HL-60 (cell line): Measurements from ENCODE around the gene TGM1.

Source experiments
- DNase-seq, 2 experiments: peaks; one replicate each; pipeline ENCODE4 v3.0.0-alpha.2; 2010 to 2020; ENCODE audit warnings: low read depth in 1 of 2, low spot score in 1 of 2
- H3K27ac ChIP-seq: fragments of 250-450 bp; sonication (Bioruptor Pico); replicated peaks from 2 replicates; pipeline ENCODE4 v1.5.1; 2020; ENCODE audit warnings: mild to moderate bottlenecking, moderate library complexity
- H3K27me3 ChIP-seq: fragments of 250-450 bp; sonication (Bioruptor Pico); 2 replicates; pipeline ENCODE4 v1.5.1; 2021; ENCODE audit warnings: mild to moderate bottlenecking, moderate library complexity; ENCODE audit not compliant: insufficient read depth, poor library complexity, severe bottlenecking
- H3K4me3 ChIP-seq: replicated peaks from 2 replicates; pipeline ENCODE4 v1.5.1; 2011; ENCODE audit warnings: mild to moderate bottlenecking, control low read depth, low read length; ENCODE audit not compliant: insufficient read depth
- GABPA ChIP-seq: IDR thresholded peaks from 2 replicates; pipeline ENCODE4 v1.6.1; 2012; ENCODE audit warnings: low read depth
- POLR2AphosphoS5 ChIP-seq: IDR thresholded peaks from 2 replicates; pipeline ENCODE4 v1.6.1; 2012; ENCODE audit warnings: low read depth
- SPI1 ChIP-seq: IDR thresholded peaks from 2 replicates; pipeline ENCODE4 v1.6.1; 2012; ENCODE audit warnings: low read depth, mild to moderate bottlenecking, borderline replicate concordance
- TF ChIP-seq, protein P1 (sequence below): IDR thresholded peaks from one replicate; pipeline ENCODE4 v1.5.1; 2011; ENCODE audit warnings: low read length, control low read depth, inconsistent platforms; ENCODE audit not compliant: insufficient read depth
- TF ChIP-seq, protein P2 (sequence below): IDR thresholded peaks from 2 replicates; pipeline ENCODE4 v1.6.1; 2012; ENCODE audit warnings: low read depth; ENCODE audit not compliant: insufficient replicate concordance

Gene TGM1

DNA sequence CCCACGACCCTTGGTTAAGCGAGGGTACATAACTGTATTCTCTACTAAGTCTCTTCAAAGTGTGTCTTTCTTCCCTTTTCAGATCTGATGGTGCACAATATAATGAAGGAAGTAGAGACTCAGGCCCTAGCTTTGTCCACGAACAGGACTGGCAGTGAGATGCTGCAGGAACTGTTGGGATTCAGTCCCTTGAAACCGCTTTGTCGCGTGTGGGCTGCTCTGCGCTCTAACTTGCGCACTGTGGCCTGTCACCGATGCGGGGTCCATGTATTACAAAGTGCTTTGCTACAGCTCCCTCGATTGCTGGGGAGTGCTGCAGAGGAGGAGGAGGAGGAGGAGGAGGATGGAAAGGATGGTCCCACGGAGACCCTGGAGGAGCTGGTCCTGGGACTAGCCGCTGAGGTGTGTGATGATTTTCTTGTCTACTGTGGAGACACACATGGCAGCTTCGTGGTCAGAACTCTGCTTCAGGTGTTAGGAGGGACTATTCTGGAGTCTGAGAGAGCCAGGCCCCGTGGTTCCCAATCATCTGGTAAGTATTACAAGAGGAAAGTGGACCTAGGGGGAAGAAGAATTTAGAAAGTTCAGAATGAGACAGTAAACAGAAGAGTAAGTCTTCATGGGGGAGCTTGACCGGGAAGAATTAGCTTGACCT, 37.5 kb upstream of the TGM1 start:
- DNase-seq, result no peak
- no peaks in the 10 kb centered on the region for H3K27me3 ChIP-seq
- H3K27ac ChIP-seq, result peak overlapping the region; percentile 75
- TF ChIP-seq, protein P1, sequence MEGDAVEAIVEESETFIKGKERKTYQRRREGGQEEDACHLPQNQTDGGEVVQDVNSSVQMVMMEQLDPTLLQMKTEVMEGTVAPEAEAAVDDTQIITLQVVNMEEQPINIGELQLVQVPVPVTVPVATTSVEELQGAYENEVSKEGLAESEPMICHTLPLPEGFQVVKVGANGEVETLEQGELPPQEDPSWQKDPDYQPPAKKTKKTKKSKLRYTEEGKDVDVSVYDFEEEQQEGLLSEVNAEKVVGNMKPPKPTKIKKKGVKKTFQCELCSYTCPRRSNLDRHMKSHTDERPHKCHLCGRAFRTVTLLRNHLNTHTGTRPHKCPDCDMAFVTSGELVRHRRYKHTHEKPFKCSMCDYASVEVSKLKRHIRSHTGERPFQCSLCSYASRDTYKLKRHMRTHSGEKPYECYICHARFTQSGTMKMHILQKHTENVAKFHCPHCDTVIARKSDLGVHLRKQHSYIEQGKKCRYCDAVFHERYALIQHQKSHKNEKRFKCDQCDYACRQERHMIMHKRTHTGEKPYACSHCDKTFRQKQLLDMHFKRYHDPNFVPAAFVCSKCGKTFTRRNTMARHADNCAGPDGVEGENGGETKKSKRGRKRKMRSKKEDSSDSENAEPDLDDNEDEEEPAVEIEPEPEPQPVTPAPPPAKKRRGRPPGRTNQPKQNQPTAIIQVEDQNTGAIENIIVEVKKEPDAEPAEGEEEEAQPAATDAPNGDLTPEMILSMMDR, result no peak
- no peak for TF ChIP-seq GABPA
- no peak for TF ChIP-seq SPI1
- TF ChIP-seq, protein P2, sequence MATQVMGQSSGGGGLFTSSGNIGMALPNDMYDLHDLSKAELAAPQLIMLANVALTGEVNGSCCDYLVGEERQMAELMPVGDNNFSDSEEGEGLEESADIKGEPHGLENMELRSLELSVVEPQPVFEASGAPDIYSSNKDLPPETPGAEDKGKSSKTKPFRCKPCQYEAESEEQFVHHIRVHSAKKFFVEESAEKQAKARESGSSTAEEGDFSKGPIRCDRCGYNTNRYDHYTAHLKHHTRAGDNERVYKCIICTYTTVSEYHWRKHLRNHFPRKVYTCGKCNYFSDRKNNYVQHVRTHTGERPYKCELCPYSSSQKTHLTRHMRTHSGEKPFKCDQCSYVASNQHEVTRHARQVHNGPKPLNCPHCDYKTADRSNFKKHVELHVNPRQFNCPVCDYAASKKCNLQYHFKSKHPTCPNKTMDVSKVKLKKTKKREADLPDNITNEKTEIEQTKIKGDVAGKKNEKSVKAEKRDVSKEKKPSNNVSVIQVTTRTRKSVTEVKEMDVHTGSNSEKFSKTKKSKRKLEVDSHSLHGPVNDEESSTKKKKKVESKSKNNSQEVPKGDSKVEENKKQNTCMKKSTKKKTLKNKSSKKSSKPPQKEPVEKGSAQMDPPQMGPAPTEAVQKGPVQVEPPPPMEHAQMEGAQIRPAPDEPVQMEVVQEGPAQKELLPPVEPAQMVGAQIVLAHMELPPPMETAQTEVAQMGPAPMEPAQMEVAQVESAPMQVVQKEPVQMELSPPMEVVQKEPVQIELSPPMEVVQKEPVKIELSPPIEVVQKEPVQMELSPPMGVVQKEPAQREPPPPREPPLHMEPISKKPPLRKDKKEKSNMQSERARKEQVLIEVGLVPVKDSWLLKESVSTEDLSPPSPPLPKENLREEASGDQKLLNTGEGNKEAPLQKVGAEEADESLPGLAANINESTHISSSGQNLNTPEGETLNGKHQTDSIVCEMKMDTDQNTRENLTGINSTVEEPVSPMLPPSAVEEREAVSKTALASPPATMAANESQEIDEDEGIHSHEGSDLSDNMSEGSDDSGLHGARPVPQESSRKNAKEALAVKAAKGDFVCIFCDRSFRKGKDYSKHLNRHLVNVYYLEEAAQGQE, result no peak
- no peak for TF ChIP-seq POLR2AphosphoS5
- peak overlapping the region; percentile 97 for H3K4me3 ChIP-seq

DNA sequence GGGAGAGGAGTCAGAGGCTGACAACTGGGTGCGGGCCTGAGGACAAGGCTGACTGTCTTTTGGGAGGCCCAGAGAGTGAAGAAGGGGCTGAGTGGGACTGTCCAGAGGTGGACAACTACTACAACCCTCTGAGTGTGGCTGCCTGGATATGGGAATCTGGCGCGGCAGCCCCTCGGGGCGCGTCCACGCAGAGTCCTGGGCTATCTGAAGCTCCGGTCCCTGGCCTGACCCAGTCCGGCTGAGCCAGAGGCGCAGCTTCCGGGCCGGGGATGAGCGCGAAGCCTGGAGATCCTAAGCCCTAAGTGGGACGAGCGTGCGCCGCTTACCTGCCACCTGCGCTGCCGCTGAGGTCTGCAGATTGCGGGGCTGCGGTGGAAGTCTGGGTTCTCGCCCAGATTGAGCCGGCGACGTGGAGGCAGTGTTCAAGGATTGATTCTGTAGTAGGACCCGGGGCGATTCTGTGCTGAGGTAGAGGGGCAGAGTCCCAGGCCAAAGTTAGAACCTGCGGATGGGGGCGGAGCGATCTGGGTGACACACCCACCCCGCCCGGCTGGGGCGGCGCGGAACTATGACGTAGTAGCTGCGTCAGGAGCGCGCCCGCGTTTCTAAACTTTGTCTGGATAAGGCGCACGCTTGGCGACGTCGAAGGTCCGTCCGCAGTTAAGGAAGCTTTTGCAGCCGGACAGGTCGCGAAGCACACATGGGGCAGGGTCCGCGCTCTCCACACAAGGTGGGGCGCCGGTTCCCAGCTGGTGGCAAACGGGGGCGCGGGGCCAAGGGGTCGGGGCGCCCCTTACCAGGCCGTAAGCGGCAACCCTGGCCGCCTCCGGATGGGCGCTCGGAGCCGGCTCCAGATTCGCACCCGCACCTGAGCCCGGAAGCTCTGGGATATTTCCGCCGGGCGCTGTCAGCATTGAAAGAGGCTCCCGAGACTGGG, 36.5 kb upstream of the TGM1 start, which contains the start of the genes DHRS1 and NOP9:
TSS of gene DHRS1 (minus strand) at position 526 of the 937 bp plus-strand sequence. CDS start 674 bp downstream, outside the sequence.
TSS of gene NOP9 (plus strand) at position 596 of the 937 bp plus-strand sequence. CDS start at position 701, 105 bp downstream.
- TF ChIP-seq, protein P2, result no peak
- no peak; the same call in 1 of the 2 replicates for TF ChIP-seq GABPA
- TF ChIP-seq POLR2AphosphoS5, result peak; percentile 79
- Histone ChIP-seq H3K27me3 (no peaks in the 10 kb centered on the region), H3K27ac (peak within 1 kb of the TSS; percentile 75), H3K4me3 (peak within 1 kb of the TSS; percentile 97)
- DNase-seq, result peak; percentile 85 to 89

DNA sequence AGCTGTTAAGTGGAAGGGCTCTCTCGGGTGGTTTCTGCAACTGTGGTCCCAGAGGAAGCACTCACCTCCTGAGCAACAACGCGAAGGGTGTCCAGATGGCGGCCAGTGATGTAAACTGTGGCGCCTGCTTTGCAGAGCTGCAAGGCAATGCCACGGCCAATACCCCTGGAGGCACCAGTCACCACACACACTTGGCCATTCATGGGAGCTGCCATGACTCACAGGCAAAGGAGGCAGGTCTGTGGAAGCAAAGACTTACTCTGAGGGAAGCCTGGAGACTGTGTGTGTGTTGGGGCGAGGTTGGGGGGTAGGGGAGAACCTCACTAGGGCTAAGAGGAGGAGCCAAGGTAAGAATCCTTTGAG, 35.9 kb upstream of the TGM1 start:
- TF ChIP-seq, protein P2, result no peak
- TF ChIP-seq GABPA, result no peak
- no peak for TF ChIP-seq POLR2AphosphoS5
- TF ChIP-seq, protein P1, result no peak
- no peak for TF ChIP-seq SPI1
- H3K27ac ChIP-seq, result peak overlapping the region; percentile 75
- DNase-seq, result peak in 1 of 2 experiments; percentile 53
- H3K27me3 ChIP-seq, result no peaks in the 10 kb centered on the region
- peak overlapping the region; percentile 97 for H3K4me3 ChIP-seq
